ENCODE results near the gene GAS6.
A peak's percentile ranks its signal among the peaks of the same experiment; 100 is the strongest.

Gene GAS6

DNA sequence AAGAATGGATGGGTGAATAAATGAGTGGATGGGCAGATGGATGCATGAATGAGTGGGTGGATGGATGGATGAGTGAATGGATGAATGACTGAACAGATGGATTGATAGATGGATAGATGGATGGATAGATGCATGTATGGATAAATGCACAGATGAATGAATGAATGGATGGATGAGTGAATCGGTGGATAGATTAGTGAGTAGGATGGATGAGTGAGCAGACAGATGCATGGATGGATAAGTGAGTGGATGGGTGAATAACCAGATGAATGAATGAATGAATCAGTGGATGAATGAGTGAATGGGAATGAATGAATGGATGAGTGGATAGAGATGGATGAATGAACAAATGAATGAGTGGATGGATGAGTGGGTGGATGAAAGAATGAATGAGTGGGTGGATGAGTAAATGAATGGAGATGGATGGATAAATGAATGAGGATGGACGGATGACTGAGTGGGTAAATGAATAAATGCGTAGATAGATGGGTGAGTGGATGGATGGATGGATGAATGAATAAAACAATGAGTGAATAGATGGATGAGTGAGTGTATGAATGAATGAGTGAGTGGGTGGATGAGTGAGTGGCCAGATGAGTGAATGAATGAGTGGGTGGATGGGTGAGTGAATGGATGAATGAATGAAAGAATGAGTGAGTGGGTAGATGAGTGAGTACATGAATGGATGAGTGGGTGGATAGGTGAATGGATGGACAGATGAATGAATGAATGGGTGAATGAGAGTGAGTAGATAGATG is 13.0 kb downstream of the GAS6 start:
- no peak for DNase-seq

GRCh38 chr13:113849981-113850721 is 13.7 kb downstream of the GAS6 start:
- no peak for DNase-seq

- no peak for DNase-seq
Measured at GRCh38 chr13:113849546-113849945, 14.3 kb downstream of the GAS6 start.

- no peak for DNase-seq
Measured at GRCh38 chr13:113848431-113849260, 15.2 kb downstream of the GAS6 start.

- no peak for DNase-seq
Measured at GRCh38 chr13:113848020-113848419, 15.9 kb downstream of the GAS6 start.

- no peak for DNase-seq
Measured at GRCh38 chr13:113846636-113847318, 17.1 kb downstream of the GAS6 start.

DNA sequence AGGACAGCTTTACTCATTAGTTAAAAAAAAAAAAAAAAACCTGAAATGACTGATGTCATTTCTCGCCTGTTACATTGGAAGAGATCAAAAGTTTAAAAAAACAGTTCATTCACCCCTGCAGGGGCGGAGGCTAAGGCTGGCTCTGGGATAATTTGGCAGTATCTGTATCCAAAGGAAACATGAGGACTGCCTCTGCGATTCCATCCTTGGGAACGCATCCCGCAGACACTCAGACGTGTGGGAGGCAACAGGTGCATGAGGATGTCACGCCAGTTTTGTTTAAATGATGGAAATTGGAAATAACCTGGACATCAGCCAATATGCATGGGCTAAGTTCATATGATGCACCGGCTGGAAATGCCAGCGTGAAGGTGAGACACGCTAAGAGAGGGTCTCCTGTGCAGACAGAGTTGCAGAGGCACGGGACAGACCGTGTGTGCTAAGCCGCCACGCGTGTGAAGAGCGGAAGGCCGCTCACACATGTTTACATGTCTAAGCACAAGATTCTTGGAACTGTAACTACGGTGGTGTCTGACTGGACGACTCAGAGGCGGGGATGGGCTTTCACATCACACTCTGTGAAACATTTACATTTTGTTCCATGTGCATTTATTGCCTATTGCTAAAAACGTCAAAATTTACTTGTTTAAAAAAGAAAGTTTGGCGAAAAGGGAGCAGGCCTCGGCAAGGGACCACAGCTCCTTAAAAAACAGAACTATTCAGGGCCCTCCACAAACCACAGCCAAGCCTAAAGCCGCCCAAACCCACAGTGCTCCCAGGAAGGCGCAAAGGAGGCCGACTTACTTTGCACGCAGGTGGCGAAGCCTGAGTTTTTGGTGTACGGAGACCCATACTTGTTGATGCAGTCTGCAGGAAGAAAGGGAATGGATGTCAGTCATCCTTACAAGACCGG is 17.9 kb downstream of the GAS6 start:
- peak; percentile 55 for DNase-seq

- no peak for DNase-seq
Measured at GRCh38 chr13:113845055-113845454, 18.8 kb downstream of the GAS6 start.

GRCh38 chr13:113843864-113844556 is 19.9 kb downstream of the GAS6 start:
- DNase-seq, result no peak

- DNase-seq, result no peak
Measured at GRCh38 chr13:113843063-113843654, 20.7 kb downstream of the GAS6 start.

- no peak for DNase-seq
Measured at GRCh38 chr13:113842336-113843062, 21.4 kb downstream of the GAS6 start.

DNA sequence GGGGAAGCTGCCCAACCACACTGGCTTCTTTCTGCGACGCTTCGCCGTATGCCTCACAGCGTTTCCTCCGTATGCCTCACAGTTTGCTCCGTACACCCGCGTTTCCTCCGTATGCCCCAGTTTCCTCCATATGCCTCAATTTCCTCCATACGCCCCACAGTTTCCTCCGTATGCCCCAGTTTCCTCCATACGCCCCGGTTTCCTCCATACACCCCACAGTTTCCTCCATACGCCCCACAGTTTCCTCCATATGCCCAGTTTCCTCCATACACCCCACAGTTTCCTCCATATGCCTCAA is 22.6 kb downstream of the GAS6 start:
- no peak for DNase-seq

DNA sequence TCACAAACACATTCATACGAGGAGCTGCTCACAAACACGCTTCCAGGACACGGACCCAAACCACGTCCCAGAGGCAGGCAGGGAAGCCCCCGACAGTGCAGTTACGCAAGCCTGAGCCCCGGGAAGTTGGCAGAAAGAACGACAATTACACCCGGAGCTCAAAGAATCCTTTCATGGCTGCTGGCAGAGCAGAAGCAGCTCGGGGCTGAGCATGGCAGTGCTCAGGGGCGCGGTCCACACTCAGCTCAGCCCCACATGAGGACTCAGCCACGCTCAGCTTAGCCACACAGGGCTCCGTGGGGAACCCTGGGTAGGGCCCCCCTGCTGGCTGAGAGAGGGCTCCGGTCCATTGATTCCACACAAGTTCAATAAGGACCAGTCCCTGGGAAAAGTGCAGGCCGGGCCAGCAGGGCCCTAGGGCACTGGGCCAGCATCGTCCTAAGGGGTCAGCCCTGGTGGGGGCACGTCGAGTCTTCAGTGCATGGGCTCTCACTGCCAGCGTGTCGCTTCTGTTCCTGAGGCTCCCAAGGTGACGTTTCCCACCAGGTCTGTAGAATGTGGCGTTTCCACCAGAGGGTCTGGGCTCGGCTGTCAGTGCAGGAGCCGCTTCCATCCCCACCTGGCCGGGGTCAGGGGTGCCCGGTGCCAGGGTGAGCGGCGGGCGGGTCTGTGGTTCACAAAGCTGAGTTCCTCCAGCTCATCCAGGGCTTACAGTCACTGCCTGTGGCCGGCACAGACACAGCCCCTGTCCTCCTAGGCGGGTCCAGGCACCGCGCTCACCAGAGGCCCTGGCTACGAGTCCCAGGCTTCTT is 23.1 kb downstream of the GAS6 start:
- peak; percentile 10 for DNase-seq

DNA sequence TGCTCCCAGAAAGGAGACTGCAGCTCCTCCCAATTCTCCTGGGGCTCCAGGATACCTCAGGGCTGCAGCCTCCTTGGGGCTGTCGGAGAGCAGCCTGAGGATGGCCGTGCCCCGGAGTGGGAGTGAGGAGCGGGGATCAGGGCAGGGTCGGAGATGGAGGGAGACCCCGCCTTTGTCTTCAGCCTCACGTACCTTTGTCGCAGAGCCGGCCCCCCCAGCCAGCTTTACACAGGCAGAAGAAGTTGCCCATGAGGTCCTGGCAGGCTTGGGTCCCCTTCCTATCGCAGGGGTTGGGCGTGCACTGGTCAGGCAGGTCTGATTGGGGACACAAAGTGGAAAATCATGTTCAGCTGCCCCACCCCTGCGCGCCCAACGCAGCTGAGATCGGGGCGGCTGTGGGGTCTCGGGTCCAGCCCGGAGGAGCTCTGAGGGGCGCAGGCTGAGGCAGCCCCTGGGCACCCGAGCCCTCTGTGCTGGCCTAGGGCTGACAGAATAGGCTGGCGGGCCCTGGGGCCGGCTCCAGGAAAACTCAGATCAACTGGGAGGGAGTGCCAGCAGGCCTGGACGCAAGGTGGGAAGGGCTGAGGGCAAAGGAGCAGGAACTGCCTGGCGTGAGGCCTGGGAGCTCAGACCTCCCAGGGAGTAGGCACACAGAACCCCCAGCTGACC is 24.2 kb downstream of the GAS6 start:
- DNase-seq, result no peak

DNA sequence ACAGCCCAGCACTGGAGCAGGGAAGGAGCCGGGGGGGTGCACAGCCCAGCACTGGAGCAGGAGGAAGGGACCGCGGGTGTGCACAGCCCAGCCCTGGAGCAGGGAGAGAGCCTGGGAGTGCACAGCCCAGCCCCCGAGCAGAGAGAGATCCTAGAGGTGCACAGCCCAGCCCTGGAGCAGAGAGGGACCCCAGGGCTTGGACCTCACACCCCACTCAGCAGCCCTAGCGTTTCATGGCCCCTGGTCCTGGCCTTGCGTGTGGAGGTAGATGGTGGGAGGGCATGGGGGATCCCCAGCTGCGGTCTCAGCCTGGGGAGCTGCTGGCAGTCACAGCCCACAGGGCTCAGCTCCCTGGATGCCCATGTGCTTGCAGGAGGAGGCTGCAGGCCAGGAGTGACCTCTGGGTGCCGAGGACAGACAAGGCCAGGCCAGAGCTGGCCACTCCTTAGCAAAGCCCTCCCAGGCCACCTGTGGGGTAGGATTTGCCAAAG is 25.1 kb downstream of the GAS6 start:
- no peak for DNase-seq

DNA sequence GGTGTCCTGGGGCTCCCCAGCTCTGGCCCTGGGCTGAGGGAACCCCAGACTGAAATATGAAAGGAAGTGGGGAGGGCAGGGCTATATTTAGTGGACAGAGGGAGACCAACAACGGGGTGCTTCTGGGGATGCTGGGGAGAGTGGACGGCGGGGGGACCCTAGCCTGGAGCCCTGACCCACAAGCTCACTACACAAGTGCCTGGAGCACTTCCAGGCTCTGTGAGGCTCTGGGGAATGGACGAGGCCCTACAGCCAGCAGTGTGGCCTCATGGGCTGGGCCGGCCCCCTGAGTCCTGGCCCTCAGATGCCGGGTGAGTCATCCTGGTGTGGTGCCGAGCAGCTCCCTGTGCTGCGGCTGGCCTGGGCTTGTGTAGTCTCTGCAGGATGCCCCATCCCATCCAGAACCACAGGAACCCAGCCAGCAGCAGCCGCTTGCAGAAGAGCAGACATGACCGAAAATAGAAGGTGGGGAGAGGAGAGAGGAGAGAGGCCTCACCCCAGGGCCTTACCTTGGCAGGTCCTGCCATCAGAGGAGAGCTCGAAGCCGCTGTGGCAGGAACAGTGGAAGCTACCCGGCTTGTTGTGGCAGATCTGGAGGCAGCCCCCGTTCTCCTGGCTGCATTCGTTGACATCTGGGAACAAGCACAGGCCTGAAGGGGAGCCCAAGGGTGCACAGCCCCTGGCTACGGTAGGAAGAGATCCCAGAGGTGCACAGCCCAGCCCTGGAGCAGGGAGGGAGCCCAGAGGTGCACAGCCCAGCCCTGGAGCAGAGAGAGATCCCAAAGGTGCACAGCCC is 26.1 kb downstream of the GAS6 start:
- DNase-seq, result peak; percentile 83

DNA sequence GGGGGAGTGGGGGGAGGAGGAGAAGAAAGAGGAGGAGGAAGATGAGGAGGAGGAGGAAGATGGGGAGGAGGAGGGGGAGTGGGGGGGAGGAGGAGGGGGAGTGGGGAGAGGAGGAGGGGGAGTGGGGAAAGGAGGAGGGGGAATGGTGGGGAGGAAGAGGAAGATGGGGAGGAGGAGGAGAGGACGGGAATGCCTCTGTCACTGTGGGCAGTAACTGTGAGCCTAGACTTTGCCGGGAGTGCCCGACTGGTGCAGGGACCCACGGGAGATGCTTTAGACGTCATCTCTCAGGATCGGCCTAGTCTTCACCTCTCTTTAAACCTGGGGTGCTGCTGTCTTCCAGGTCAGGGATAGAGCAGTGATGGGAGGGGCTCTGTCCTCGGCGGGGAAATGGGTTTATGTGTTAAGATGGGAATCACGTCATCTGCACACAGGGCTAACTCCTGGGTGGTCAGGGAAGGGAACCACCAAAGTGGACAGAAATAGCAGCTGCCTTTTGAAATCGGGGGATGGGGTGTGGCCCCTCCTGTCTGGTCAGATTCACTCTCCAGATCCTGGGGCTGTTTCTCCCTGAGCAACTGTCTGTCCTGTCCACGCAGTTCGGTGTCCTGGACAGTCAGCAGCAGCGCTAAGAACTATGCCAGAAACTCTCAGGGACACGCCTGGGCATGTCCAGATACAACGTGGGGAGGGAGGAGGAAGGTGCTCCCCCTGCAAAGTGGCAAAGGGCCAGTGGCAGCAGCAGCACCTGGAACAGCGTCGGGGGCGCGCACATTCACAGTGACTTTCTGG is 26.9 kb downstream of the GAS6 start:
- peak; percentile 24 for DNase-seq
